SU-DHL-6 (cell line): Measurements from ENCODE around the gene ARHGAP22.

Experiments
- H2AFZ ChIP-seq: fragments of 200-600 bp; sonication (generic); 2 replicates; pipeline ENCODE4 v1.6.1; 2014; ENCODE audit warnings: low read depth, mild to moderate bottlenecking, moderate library complexity, mixed read lengths, antibody characterized with exemption, low read length; ENCODE audit not compliant: severe bottlenecking
- H3F3A ChIP-seq: fragments of 200-600 bp; shearing (Covaris generic); 2 replicates; pipeline ENCODE4 v1.6.0; 2016; ENCODE audit warnings: antibody characterized with exemption, mild to moderate bottlenecking; ENCODE audit not compliant: insufficient read depth
- H3K27ac ChIP-seq: fragments of 200-600 bp; sonication (generic); 2 replicates; pipeline ENCODE4 v1.5.1; 2016; ENCODE audit warnings: low read depth, mild to moderate bottlenecking, low read length, moderate library complexity, mixed read lengths
- H3K27me3 ChIP-seq: fragments of 200-600 bp; sonication (generic), shearing (Covaris generic); 2 replicates; pipeline ENCODE4 v1.6.0; 2014; ENCODE audit warnings: mild to moderate bottlenecking, low read length
- H3K36me3 ChIP-seq: fragments of 200-600 bp; sonication (generic); 2 replicates; pipeline ENCODE4 v1.6.1; 2014; ENCODE audit warnings: mild to moderate bottlenecking, low read length, mixed read lengths
- H3K4me2 ChIP-seq: fragments of 300-600, 200-600 bp; shearing (Covaris generic), sonication (generic); 2 replicates; pipeline ENCODE4 v1.6.0; 2014; ENCODE audit warnings: low read length, low read depth, mild to moderate bottlenecking; ENCODE audit not compliant: poor library complexity, severe bottlenecking
- H3K4me3 ChIP-seq: fragments of 200-600 bp; sonication (generic); 2 replicates; pipeline ENCODE4 v1.5.1; 2014; ENCODE audit warnings: antibody characterized with exemption, low read length, mild to moderate bottlenecking, mixed read lengths; ENCODE audit not compliant: insufficient read depth, poor library complexity, severe bottlenecking
- H3K79me2 ChIP-seq: fragments of 200-600 bp; sonication (generic); 2 replicates; pipeline ENCODE4 v1.6.1; 2014; ENCODE audit warnings: mild to moderate bottlenecking, low read length, moderate library complexity; ENCODE audit not compliant: insufficient read depth
- H3K9ac ChIP-seq: fragments of 200-600 bp; sonication (generic); 2 replicates; pipeline ENCODE4 v1.7.0; 2014; ENCODE audit warnings: mild to moderate bottlenecking, low read length
- H3K9me2 ChIP-seq: fragments of 200-600 bp; sonication (generic); replicated peaks from 2 replicates; pipeline ENCODE4 v1.6.1; 2014; ENCODE audit warnings: low read length; ENCODE audit not compliant: insufficient read depth
- H3K9me3 ChIP-seq: fragments of 200-600 bp; sonication (generic); 2 replicates; pipeline ENCODE4 v1.6.1; 2014; ENCODE audit warnings: low read length, mixed read lengths; ENCODE audit not compliant: insufficient read depth
- H4K20me1 ChIP-seq: fragments of 200-600 bp; sonication (generic); 2 replicates; pipeline ENCODE4 v1.6.1; 2014; ENCODE audit warnings: low read depth, mild to moderate bottlenecking, antibody characterized with exemption, low read length, moderate library complexity, mixed read lengths
- EZH2phosphoT487 ChIP-seq: fragments of 200-600 bp; sonication (generic), shearing (Covaris generic); conservative IDR thresholded peaks from 2 replicates; pipeline ENCODE4 v1.6.1; 2018; ENCODE audit warnings: mild to moderate bottlenecking, antibody characterized with exemption, low read length, moderate library complexity, mixed read lengths
- TF ChIP-seq, protein P1 (sequence below): fragments of 200-600 bp; sonication (generic); IDR thresholded peaks from one replicate; pipeline ENCODE4 v1.5.1; 2017; ENCODE audit warnings: antibody characterized with exemption, mild to moderate bottlenecking, low read length, moderate library complexity; ENCODE audit not compliant: insufficient read depth, poor library complexity, severe bottlenecking

ARHGAP22 gene

DNA sequence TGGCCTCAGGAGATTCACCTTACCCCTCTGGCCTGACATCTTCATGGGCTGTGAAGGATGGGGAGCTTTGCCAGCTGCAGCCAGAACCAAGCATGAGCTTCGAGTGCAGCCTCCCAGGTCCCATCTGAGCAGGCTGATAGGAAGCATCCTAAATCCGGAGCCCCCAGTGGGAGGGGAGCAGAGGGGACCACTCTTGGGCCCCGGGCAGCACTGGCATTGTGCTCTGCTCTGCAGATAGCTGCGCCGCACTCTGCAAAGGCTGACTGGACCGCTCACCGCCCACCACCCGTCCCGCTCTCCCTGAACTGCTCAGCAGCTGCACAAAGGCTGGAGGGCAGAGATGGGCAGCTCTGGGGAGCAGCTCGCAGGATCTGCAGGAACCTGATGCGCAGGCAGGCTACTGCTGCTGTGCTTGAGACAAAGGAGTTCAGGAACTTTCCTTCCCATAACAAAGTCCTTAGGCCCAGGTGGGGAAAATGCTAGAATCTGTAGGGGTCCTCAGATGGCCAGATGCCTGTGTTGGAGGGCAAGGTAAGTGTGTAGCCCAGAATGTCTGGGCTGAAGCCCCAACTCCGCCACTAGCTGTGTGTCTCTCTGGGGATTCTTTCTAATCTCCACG lies 51.8 kb downstream of the ARHGAP22 start:
- Histone ChIP-seq H3K79me2 (no peaks in the 10 kb centered on the region), H3K36me3 (no peaks in the 10 kb centered on the region), H2AFZ (no peak overlapping the region), H3F3A (no peaks in the 10 kb centered on the region), H3K4me2 (no peak overlapping the region), H3K9me2 (no peaks in the 10 kb centered on the region), H3K27ac (0 out of 2 replicates have a peak overlapping the region, but pooled peaks have one; percentile 25), H3K9me3 (no peaks in the 10 kb centered on the region), H3K9ac (no peak overlapping the region), H3K4me3 (no peak overlapping the region), H4K20me1 (no peaks in the 10 kb centered on the region), H3K27me3 (no peaks in the 10 kb centered on the region)
- TF ChIP-seq, protein P1, sequence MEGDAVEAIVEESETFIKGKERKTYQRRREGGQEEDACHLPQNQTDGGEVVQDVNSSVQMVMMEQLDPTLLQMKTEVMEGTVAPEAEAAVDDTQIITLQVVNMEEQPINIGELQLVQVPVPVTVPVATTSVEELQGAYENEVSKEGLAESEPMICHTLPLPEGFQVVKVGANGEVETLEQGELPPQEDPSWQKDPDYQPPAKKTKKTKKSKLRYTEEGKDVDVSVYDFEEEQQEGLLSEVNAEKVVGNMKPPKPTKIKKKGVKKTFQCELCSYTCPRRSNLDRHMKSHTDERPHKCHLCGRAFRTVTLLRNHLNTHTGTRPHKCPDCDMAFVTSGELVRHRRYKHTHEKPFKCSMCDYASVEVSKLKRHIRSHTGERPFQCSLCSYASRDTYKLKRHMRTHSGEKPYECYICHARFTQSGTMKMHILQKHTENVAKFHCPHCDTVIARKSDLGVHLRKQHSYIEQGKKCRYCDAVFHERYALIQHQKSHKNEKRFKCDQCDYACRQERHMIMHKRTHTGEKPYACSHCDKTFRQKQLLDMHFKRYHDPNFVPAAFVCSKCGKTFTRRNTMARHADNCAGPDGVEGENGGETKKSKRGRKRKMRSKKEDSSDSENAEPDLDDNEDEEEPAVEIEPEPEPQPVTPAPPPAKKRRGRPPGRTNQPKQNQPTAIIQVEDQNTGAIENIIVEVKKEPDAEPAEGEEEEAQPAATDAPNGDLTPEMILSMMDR = no peak
- no peak for TF ChIP-seq EZH2phosphoT487

DNA sequence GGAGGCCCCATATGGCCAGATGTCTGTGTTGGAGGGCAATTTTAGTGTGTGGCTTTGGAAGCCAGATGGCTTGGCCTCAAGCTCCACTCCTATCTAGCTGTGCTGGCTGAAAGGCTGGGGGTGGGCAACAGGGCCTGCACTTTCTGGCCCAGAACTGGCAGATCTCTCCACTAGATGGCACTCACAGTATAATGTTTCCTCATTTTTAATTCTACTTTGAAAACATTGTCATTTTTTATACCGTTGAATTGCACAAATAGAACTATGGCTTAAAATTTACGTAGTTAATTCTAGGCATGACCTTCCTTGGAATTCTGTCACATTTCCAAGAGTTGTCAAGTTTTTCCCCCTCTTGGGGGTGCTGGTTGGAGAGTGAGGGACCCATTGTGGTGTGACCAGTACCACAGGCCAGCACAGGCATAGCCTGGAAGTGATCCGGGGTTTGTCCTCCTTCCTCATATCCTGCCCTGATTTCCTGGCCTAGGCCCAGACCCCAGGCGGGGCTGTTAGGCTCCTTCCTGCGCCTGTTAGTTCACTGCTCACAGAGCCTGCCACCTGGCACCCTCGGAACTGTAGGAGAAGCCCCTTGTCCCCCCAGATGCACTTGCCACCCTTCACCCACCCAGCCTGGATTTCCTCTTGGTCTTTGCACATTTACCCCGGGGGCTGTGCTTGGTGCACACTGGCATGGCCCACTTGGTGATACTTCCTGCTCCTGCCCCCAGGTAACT lies 52.8 kb downstream of the ARHGAP22 start:
- peak overlapping the region; percentile 27 for H3K9ac ChIP-seq
- no peaks in the 10 kb centered on the region for H3F3A ChIP-seq
- H3K4me3 ChIP-seq = no peak overlapping the region
- no peaks in the 10 kb centered on the region for H4K20me1 ChIP-seq
- no peaks in the 10 kb centered on the region for H3K9me2 ChIP-seq
- no peak for TF ChIP-seq EZH2phosphoT487
- TF ChIP-seq, protein P1 = peak; percentile 71
- H3K27ac ChIP-seq = peak overlapping the region; percentile 25; the same call in 1 of the 2 replicates
- H2AFZ ChIP-seq = peak overlapping the region; percentile 52
- H3K36me3 ChIP-seq = no peaks in the 10 kb centered on the region
- no peaks in the 10 kb centered on the region for H3K27me3 ChIP-seq
- no peaks in the 10 kb centered on the region for H3K79me2 ChIP-seq
- peak overlapping the region; percentile 2 for H3K4me2 ChIP-seq
- no peaks in the 10 kb centered on the region for H3K9me3 ChIP-seq

DNA sequence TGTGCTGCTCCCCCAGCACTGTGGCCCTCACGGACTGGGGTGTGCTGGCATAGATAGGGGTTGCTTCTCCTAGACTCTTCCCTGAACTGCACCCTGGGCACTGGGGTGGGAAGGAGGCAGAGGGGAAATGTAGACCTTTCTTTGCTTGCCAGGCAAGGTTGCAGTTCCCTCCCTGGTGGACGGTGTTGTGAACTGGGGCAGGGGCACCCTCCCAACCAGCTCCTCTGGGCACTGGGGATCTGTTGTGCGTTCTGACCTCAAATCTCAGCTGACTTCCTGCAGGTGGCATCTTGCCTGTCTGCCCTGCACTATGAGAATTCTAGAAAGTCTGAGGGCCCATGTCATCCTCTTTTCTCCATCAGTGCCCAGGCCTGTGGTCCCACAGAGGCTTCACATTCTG lies 53.9 kb downstream of the ARHGAP22 start:
- TF ChIP-seq EZH2phosphoT487 = no peak
- TF ChIP-seq, protein P1 = no peak
- no peak overlapping the region for H2AFZ ChIP-seq
- H3F3A ChIP-seq = no peaks in the 10 kb centered on the region
- H3K27me3 ChIP-seq = no peaks in the 10 kb centered on the region
- no peaks in the 10 kb centered on the region for H4K20me1 ChIP-seq
- H3K27ac ChIP-seq = no peak overlapping the region
- no peak overlapping the region for H3K9ac ChIP-seq
- H3K4me2 ChIP-seq = no peak overlapping the region
- H3K36me3 ChIP-seq = no peaks in the 10 kb centered on the region
- no peaks in the 10 kb centered on the region for H3K9me2 ChIP-seq
- H3K9me3 ChIP-seq = no peaks in the 10 kb centered on the region
- H3K79me2 ChIP-seq = no peaks in the 10 kb centered on the region
- H3K4me3 ChIP-seq = no peak overlapping the region
